HepG2 (cell line): ENCODE results near the gene GMEB2. TPM values are rescaled to one million over a fixed set of nuclear protein-coding genes. Genes with fewer than 3 reads are reported as not detected.
A peak's percentile ranks its signal among the peaks of the same experiment; 100 is the strongest.
"Not testable (repeated sequence)": the region's sequence is repeated elsewhere in the genome, so short reads cannot be mapped to it uniquely, and the experiment has no call there.

Experiments
- ATAC-seq: fragments of 200-7000 bp; cut with Tn5 transposase; 3 replicates; pipeline ENCODE4 v1.9.1; 2020; ENCODE audit warnings: mild to moderate bottlenecking, moderate library complexity
- BruUV-seq: library from RNA; stranded (reverse); fragments of 400-500 nt; replicated peaks from 2 replicates; lab custom pipeline; 2021; lab: Mats Ljungman, UMichigan
- CTCF ChIA-PET: fragments of 300-600 bp; formaldehyde crosslinking; extraction: SDS; loops from one replicate; lab custom pipeline; 2021; ENCODE audit warnings: low total read pairs, inconsistent platforms, low intra/inter-chr PET ratio; lab: Yijun Ruan, JAX
- POLR2A ChIA-PET: fragments of 350-600 bp; sonication (Branson Sonifier 250); formaldehyde crosslinking; loops from one replicate; lab custom pipeline; 2020; ENCODE audit warnings: antibody characterized with exemption, inconsistent platforms; lab: Yijun Ruan, JAX
- DNase-seq: peaks from one replicate; pipeline ENCODE4 v3.0.0-alpha.2; 2015; ENCODE audit warnings: low spot score
- FAIRE-seq: peaks from 3 replicates; lab custom pipeline; 2011; peaks lifted over from hg19 to GRCh38; lab: Jason Lieb, UNC
- H2AFZ ChIP-seq: one replicate; pipeline ENCODE4 v1.6.1; 2011; ENCODE audit warnings: low read length, inconsistent platforms
- H3K27ac ChIP-seq: fragments of 300-600 bp; 3 replicates; pipeline ENCODE4 v1.8.0; 2011; ENCODE audit warnings: mixed run types, mild to moderate bottlenecking, mixed read lengths, low read length, inconsistent platforms; ENCODE audit not compliant: insufficient read depth; ENCODE audit errors: extremely low read length
- H3K27me3 ChIP-seq, 2 experiments: fragments of 200-600 bp in 1 of 2; 2 replicates in 1 of 2; 3 replicates in 1 of 2; pipeline versions ENCODE4 v1.6.0 to v1.8.0; 2011; ENCODE audit warnings: low read length in 2 of 2, mild to moderate bottlenecking in 2 of 2, moderate library complexity in 2 of 2, inconsistent platforms in 1 of 2; ENCODE audit not compliant: insufficient read depth in 2 of 2, control insufficient read depth in 1 of 2
- H3K36me3 ChIP-seq, 2 experiments: fragments of 200-600 bp in 1 of 2; replicated peaks in 1 of 2; 2 replicates in 1 of 2; 3 replicates in 1 of 2; pipeline versions ENCODE4 v1.5.1 to v1.8.0; 2011; ENCODE audit warnings: low read length in 2 of 2, inconsistent platforms in 1 of 2; ENCODE audit not compliant: insufficient read depth in 2 of 2, control insufficient read depth in 1 of 2
- H3K4me1 ChIP-seq: 2 replicates; pipeline ENCODE4 v1.5.1; 2012; ENCODE audit warnings: low read length, inconsistent platforms; ENCODE audit not compliant: insufficient read depth
- H3K4me2 ChIP-seq: 2 replicates; pipeline ENCODE4 v1.6.0; 2011; ENCODE audit warnings: low read depth, low read length, inconsistent platforms
- H3K4me3 ChIP-seq, 3 experiments: fragments of 200-600 bp in 1 of 3; sonication (generic), shearing (Covaris generic) in 1 of 3; replicated peaks in 1 of 3; 2 replicates each; pipeline ENCODE4 v1.5.1; 2011 to 2016; ENCODE audit warnings: low read length in 3 of 3, inconsistent platforms in 2 of 3, low read depth in 2 of 3, mild to moderate bottlenecking in 2 of 3, control low read depth in 1 of 3, mixed read lengths in 1 of 3; ENCODE audit not compliant: insufficient read depth in 1 of 3
- H3K79me2 ChIP-seq: one replicate; pipeline ENCODE4 v1.6.1; 2011; ENCODE audit warnings: low read length, inconsistent platforms; ENCODE audit not compliant: insufficient read depth
- H3K9ac ChIP-seq: 2 replicates; pipeline ENCODE4 v1.6.0; 2011; ENCODE audit warnings: mild to moderate bottlenecking, low read depth, low read length, inconsistent platforms; ENCODE audit not compliant: insufficient read depth
- H3K9me3 ChIP-seq: 2 replicates; pipeline ENCODE4 v1.5.1; 2012; ENCODE audit warnings: mild to moderate bottlenecking, low read length
- H4K20me1 ChIP-seq: 2 replicates; pipeline ENCODE4 v1.6.0; 2011; ENCODE audit warnings: inconsistent platforms, mild to moderate bottlenecking, low read length, moderate library complexity; ENCODE audit not compliant: insufficient read depth
- ATF7 ChIP-seq, 2 experiments: fragments of 450-650 bp in 1 of 2; sonication (generic) in 1 of 2; formaldehyde crosslinking in 1 of 2; IDR thresholded peaks; 2 replicates each; pipeline versions ENCODE4 v1.4.0 to v1.6.1; 2016 to 2020; ENCODE audit warnings: antibody characterized with exemption in 1 of 2, mild to moderate bottlenecking in 1 of 2, missing genetic modification reagents in 1 of 2
- HOXA3 ChIP-seq: sonication (generic); formaldehyde crosslinking; IDR thresholded peaks from 2 replicates; pipeline ENCODE4 v1.5.0; 2020; ENCODE audit warnings: missing genetic modification reagents
- JDP2 ChIP-seq: sonication (generic); formaldehyde crosslinking; IDR thresholded peaks from 2 replicates; pipeline ENCODE4 v1.8.1; 2022; ENCODE audit warnings: missing genetic modification reagents, borderline replicate concordance
- JUNB ChIP-seq: sonication (generic); formaldehyde crosslinking; IDR thresholded peaks from 2 replicates; pipeline ENCODE4 v1.8.0; 2022; ENCODE audit warnings: missing genetic modification reagents, mild to moderate bottlenecking, borderline replicate concordance
- KAT7 ChIP-seq: IDR thresholded peaks from 2 replicates; pipeline ENCODE4 v1.6.1; 2018; ENCODE audit warnings: borderline replicate concordance, missing compliant biosample characterization
- POLR2A ChIP-seq, 2 experiments: IDR thresholded peaks; 2 replicates each; pipeline ENCODE4 v1.6.1; 2011; ENCODE audit warnings: low read depth in 2 of 2, low read length in 2 of 2, mild to moderate bottlenecking in 1 of 2, moderate library complexity in 1 of 2; ENCODE audit not compliant: insufficient read depth in 1 of 2
- POLR2G ChIP-seq: fragments of 200-400 bp; formaldehyde crosslinking; IDR thresholded peaks from 2 replicates; pipeline ENCODE4 v1.6.1; 2018; ENCODE audit warnings: mild to moderate bottlenecking, low read depth, low read length, moderate library complexity
- RXRA ChIP-seq: sonication (generic); formaldehyde crosslinking; IDR thresholded peaks from 2 replicates; pipeline ENCODE4 v1.5.1; 2020; ENCODE audit warnings: missing genetic modification reagents
- SIX4 ChIP-seq: sonication (generic); formaldehyde crosslinking; IDR thresholded peaks from 2 replicates; pipeline ENCODE4 v1.4.0; 2020; ENCODE audit warnings: missing genetic modification reagents
- TFDP2 ChIP-seq: sonication (generic); formaldehyde crosslinking; IDR thresholded peaks from 2 replicates; pipeline ENCODE4 v1.4.0; 2020; ENCODE audit warnings: missing genetic modification reagents
- ZFP82 ChIP-seq: sonication (generic); formaldehyde crosslinking; IDR thresholded peaks from 2 replicates; pipeline ENCODE4 v1.5.1; 2020; ENCODE audit warnings: mild to moderate bottlenecking, missing genetic modification reagents, borderline replicate concordance
- ZNF10 ChIP-seq: sonication (generic); formaldehyde crosslinking; IDR thresholded peaks from 2 replicates; pipeline ENCODE4 v1.4.0; 2020; ENCODE audit warnings: mild to moderate bottlenecking, low read depth, missing genetic modification reagents, borderline replicate concordance
- ZNF263 ChIP-seq: sonication (generic); formaldehyde crosslinking; IDR thresholded peaks from 2 replicates; pipeline ENCODE4 v1.4.0; 2020; ENCODE audit warnings: missing genetic modification reagents
- ZNF383 ChIP-seq: sonication (generic); formaldehyde crosslinking; IDR thresholded peaks from 2 replicates; pipeline ENCODE4 v1.4.0; 2020; ENCODE audit warnings: missing genetic modification reagents, mild to moderate bottlenecking, borderline replicate concordance
- WGBS: methylation state at CpG from one replicate; pipeline ENCODE4 v1.1.6; 2017; ENCODE audit warnings: low lambda C conversion rate; 5-methylcytosine and 5-hydroxymethylcytosine counted together
- in situ Hi-C: cut with HindIII; loops from 2 replicates; pipeline ENCODE4 v1.10.0; 2017; ENCODE audit warnings: low pct_unique_long_range_greater_than_20kb; ENCODE audit not compliant: extremely low pct_ligation_motif_present
- intact Hi-C: fragments of 100-400 bp; cut with micrococcal nuclease; formaldehyde crosslinking; loops from one replicate; pipeline ENCODE4 v1.10.0; 2022; ENCODE audit not compliant: unreplicated experiment
- polyA plus RNA-seq, 8 experiments: library from polyadenylated mRNA; depleted of rRNA in 3 of 8; stranded (reverse) in 7 of 8; unstranded in 1 of 8; fragments of >200 nt; fragmentation: Illumina TruSeq in 4 of 8; extraction: Trizol in 4 of 8; gene quantifications; 2 replicates each; pipeline versions ENCODE4 v1.2.1 to v1.2.3, GENCODE V29; 2011 to 2016; ENCODE audit warnings: low read depth in 4 of 8, missing spikeins in 1 of 8, mixed read lengths in 1 of 8; ENCODE audit not compliant: insufficient read depth in 1 of 8
- total RNA-seq, 5 experiments: library from RNA; depleted of rRNA; stranded (reverse); fragments of >200 nt; fragmentation: Illumina TruSeq; extraction: Trizol; gene quantifications; 2 replicates each; pipeline ENCODE4 v1.2.3, GENCODE V29; 2016; ENCODE audit warnings: low read depth in 1 of 5
- TF ChIP-seq, protein P1 (sequence below): sonication (generic); formaldehyde crosslinking; IDR thresholded peaks from 2 replicates; pipeline ENCODE4 v1.5.1; 2020; ENCODE audit warnings: missing genetic modification reagents, mild to moderate bottlenecking, borderline replicate concordance
- TF ChIP-seq, protein P2 (sequence below): sonication (generic); formaldehyde crosslinking; IDR thresholded peaks from 2 replicates; pipeline ENCODE4 v1.5.0; 2020; ENCODE audit warnings: mild to moderate bottlenecking, missing genetic modification reagents, borderline replicate concordance

GMEB2 gene
- total and polyA plus RNA-seq, 2 of the 13 experiments (the other 11 are each of a cell fraction or from before 2014, with no cell fraction given) = 10.6 to 12.4 TPM

DNA sequence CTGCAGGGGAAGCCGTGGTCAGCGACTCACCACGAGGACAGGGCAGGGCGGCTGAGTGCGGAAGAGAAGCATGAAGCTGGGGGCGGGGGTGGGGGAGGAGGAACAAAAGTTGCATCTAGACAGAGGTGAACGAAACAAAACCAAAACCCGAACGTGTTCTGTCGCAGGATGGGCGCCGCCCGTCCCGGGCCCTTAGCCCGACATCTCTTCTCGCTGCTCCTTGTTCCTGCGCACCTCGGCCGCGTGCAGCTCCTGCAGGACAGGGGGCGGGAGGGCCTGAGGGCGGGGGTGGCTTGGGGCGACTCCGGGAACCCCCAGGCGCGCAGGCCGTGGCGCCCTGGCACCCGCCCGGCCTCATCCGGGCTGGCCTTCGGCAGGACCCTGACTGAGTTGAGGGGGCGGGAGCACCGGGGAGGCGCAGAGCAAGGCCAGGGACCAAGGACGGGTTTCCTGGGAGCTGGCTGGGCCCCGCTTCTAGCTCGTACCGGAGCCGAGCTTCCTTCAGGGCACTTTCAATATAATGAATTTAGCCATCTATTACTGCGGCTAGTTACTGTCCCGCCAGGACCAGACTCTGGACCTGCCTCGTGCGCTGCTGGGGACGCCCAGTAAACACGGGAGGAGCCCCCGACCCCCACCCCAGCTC, 14.4 kb upstream of the GMEB2 start (continued):
- TF ChIP-seq JUNB (no peak), ZFP82 (CRISPR knock-in tag) (no peak), ZNF10 (no peak), JDP2 (no peak), KAT7 (CRISPR knock-in tag) (0 out of 2 replicates have a peak, but pooled peaks have one; percentile 3), SIX4 (CRISPR knock-in tag) (no peak), POLR2G (no peak), TFDP2 (no peak), HOXA3 (CRISPR knock-in tag) (peak; percentile 29; the same call in 1 of the 2 replicates), RXRA (CRISPR knock-in tag) (no peak), ZNF263 (CRISPR knock-in tag) (peak; percentile 23; the same call in 1 of the 2 replicates), ATF7 (IDR thresholded peaks at IDR 0.05) (no peak), ATF7 (CRISPR knock-in tag; IDR thresholded peaks at IDR 0.05) (no peak), ZNF383 (CRISPR knock-in tag) (no peak), POLR2A (IDR thresholded peaks at IDR 0.05; ENCODE audit: insufficient read depth in 1 of 2, low read depth in 2 of 2, low read length in 2 of 2) (no peak; a peak in 1 of 4 replicates)
- TF ChIP-seq, protein P1, sequence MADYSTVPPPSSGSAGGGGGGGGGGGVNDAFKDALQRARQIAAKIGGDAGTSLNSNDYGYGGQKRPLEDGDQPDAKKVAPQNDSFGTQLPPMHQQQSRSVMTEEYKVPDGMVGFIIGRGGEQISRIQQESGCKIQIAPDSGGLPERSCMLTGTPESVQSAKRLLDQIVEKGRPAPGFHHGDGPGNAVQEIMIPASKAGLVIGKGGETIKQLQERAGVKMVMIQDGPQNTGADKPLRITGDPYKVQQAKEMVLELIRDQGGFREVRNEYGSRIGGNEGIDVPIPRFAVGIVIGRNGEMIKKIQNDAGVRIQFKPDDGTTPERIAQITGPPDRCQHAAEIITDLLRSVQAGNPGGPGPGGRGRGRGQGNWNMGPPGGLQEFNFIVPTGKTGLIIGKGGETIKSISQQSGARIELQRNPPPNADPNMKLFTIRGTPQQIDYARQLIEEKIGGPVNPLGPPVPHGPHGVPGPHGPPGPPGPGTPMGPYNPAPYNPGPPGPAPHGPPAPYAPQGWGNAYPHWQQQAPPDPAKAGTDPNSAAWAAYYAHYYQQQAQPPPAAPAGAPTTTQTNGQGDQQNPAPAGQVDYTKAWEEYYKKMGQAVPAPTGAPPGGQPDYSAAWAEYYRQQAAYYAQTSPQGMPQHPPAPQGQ = no peak
- TF ChIP-seq, protein P2, sequence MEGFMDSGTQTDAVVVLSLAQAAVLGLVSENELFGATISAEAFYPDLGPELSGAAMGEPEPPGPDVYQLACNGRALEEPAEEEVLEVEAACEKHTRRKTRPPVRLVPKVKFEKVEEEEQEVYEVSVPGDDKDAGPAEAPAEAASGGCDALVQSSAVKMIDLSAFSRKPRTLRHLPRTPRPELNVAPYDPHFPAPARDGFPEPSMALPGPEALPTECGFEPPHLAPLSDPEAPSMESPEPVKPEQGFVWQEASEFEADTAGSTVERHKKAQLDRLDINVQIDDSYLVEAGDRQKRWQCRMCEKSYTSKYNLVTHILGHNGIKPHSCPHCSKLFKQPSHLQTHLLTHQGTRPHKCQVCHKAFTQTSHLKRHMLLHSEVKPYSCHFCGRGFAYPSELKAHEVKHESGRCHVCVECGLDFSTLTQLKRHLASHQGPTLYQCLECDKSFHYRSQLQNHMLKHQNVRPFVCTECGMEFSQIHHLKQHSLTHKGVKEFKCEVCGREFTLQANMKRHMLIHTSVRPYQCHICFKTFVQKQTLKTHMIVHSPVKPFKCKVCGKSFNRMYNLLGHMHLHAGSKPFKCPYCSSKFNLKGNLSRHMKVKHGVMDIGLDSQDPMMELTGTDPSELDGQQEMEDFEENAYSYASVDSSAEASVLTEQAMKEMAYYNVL (CRISPR knock-in tag) = no peak
- TF ChIP-seq, all 625 proteins: peak for 11

DNA sequence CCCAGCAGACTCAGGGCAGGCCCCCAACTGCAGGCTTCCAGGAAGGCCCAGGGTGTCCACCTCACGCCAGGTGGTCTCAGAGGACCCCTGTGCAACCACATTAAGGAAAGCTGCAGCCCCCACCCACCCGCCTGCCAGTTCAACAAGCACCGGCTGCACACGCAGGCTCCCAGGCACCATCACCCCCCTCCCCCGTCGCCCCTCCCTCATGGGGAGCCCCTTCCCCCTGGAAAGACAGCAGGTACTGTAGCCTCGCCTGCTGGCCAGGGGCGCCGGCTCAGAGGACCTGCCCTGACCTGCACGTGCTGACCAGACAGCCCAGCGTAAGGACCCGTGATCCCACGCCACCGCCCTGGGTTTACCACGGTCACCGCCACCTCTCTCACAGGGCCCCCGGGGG, 13.8 kb upstream of the GMEB2 start:
- H3K9ac ChIP-seq, intact Hi-C loops, H3K27ac ChIP-seq, in situ Hi-C loops, FAIRE-seq, ATAC-seq, H4K20me1 ChIP-seq, H2AFZ ChIP-seq, H3K27me3 ChIP-seq, H3K4me3 ChIP-seq, H3K9me3 ChIP-seq, POLR2A ChIA-PET, DNase-seq, H3K79me2 ChIP-seq, H3K4me2 ChIP-seq, H3K36me3 ChIP-seq, CTCF ChIA-PET: not testable (repeated sequence)
- 97% methylated on average over 5 of the region's 17 CpGs for WGBS
- TSS peak; percentile 44 for BruUV-seq
- peaks cover 22% of the 10 kb centered on the region for H3K4me1 ChIP-seq
